ENCODE data around the gene CHRNA3. TPM values are rescaled to one million over a fixed set of nuclear protein-coding genes. Genes with fewer than 3 reads are reported as not detected.

CHRNA3 gene
- total RNA-seq, 3 donors from 2014 or later, result 0.48 to 0.59 TPM; not detected in 1

- no peak for DNase-seq (ENCODE audit: low spot score in 2 of 2)
- H3K27me3 ChIP-seq, result peaks cover 0 to 1% of the 10 kb centered on the region in 2 donors
- no peaks in the 10 kb centered on the region for H3K4me1 ChIP-seq
- no peak for TF ChIP-seq POLR2AphosphoS5 (IDR thresholded peaks at IDR 0.05)
- TF ChIP-seq POLR2A (IDR thresholded peaks at IDR 0.05), result no peak
- TF ChIP-seq CTCF (IDR thresholded peaks at IDR 0.05), result no peak
- no peaks in the 10 kb centered on the region for H3K9me3 ChIP-seq
- intact Hi-C loops (cut with DNase I; ENCODE audit: low total_unique reads), result loop anchor here (10.0 kb wide), 1 partner anchor 77 kb away; no protein-coding TSS in a partner anchor
- H3K4me3 ChIP-seq, result no peak overlapping the region
- no peak overlapping the region for H3K27ac ChIP-seq
- no peaks in the 10 kb centered on the region for H3K36me3 ChIP-seq
Measured at GRCh38 chr15:78627348-78627747, 6.6 kb upstream of the CHRNA3 start.

DNA sequence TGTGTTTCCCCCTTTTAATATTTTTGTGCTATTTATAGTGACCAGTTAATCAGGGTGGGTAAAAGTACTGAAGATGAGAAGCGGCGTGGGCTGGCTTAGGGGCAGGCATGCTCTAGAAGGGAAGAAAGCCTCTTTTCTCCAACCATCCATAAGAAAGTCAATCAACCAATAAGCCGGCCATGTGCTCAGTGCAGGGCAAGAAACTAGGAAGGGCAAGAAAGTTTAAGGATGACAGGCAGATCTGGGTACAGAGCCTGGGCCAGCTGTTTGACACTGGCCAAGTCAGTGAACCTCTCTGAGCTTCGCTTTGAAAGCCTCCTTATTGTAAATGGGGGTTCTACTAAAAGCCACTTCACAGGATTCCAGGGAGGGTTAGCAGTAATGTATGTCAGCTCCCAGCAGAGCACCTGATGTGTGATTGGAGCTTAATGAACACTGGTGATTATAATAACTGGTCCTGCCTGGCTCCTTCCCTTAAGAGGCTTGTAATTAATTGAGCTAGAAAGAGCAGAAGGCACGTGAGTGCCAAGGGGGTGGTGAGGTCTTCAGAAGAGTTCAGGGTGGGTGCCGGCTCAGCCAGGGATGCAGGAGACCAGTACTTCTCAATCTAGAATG is 5.7 kb upstream of the CHRNA3 start:
- TF ChIP-seq POLR2AphosphoS5 (IDR thresholded peaks at IDR 0.05), result no peak
- TF ChIP-seq CTCF (IDR thresholded peaks at IDR 0.05), result no peak
- TF ChIP-seq POLR2A (IDR thresholded peaks at IDR 0.05), result no peak
- Histone ChIP-seq H3K27ac (no peak overlapping the region), H3K4me1 (no peaks in the 10 kb centered on the region), H3K9me3 (no peaks in the 10 kb centered on the region), H3K4me3 (no peak overlapping the region), H3K27me3 (peaks cover 0 to 10% of the 10 kb centered on the region in 2 donors), H3K36me3 (no peaks in the 10 kb centered on the region)
- peak in 1 of 2 donors; percentile 9 for DNase-seq (ENCODE audit: low spot score in 2 of 2)
- intact Hi-C loops (cut with DNase I; ENCODE audit: low total_unique reads), result loop anchor here (10.0 kb wide), 1 partner anchor 78 kb away; no protein-coding TSS in a partner anchor

DNA sequence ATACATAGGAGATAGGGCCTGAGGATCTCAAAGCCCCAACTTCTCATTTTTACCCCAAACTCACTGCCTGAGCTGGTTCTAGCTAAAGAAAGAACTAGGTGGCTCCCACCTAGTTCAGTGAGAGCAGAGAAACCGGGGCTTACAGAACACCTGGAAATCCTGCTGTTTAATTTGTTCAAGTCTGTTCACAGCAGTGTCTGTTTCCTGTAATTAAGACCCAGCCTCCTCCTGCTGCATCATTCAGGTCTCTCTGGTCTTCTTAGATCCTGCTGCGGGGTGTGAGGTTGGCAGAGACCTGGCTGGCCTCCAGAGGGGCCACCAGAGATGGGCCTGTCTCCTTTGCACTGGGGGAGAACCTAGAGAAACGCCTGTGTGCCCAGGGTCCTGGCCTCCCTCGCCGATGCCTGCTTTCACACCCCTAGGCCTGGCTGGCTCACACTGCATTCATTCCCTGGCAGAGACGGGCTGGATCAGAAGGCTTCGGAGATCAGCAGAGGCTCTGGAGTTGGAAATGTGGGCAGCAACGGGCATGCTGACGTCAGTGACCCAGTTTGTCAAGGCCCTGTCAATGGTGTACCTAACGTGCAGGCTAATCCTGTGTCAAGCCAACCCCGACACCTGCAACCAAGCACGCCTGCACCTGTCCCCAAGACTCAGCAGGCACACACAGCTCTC is 4.9 kb upstream of the CHRNA3 start:
- peak in 1 of 2 donors; percentile 14 for DNase-seq (ENCODE audit: low spot score in 2 of 2)
- Histone ChIP-seq H3K27me3 (peaks cover 2 to 16% of the 10 kb centered on the region in 2 donors), H3K27ac (no peak overlapping the region), H3K4me3 (no peak overlapping the region), H3K9me3 (no peaks in the 10 kb centered on the region), H3K36me3 (no peaks in the 10 kb centered on the region), H3K4me1 (no peaks in the 10 kb centered on the region)
- intact Hi-C loops (cut with DNase I; ENCODE audit: low total_unique reads), result loop anchor here (10.0 kb wide), 1 partner anchor 79 kb away; no protein-coding TSS in a partner anchor
- TF ChIP-seq CTCF (IDR thresholded peaks at IDR 0.05) (no peak), POLR2AphosphoS5 (IDR thresholded peaks at IDR 0.05) (no peak), POLR2A (IDR thresholded peaks at IDR 0.05) (no peak)

DNA sequence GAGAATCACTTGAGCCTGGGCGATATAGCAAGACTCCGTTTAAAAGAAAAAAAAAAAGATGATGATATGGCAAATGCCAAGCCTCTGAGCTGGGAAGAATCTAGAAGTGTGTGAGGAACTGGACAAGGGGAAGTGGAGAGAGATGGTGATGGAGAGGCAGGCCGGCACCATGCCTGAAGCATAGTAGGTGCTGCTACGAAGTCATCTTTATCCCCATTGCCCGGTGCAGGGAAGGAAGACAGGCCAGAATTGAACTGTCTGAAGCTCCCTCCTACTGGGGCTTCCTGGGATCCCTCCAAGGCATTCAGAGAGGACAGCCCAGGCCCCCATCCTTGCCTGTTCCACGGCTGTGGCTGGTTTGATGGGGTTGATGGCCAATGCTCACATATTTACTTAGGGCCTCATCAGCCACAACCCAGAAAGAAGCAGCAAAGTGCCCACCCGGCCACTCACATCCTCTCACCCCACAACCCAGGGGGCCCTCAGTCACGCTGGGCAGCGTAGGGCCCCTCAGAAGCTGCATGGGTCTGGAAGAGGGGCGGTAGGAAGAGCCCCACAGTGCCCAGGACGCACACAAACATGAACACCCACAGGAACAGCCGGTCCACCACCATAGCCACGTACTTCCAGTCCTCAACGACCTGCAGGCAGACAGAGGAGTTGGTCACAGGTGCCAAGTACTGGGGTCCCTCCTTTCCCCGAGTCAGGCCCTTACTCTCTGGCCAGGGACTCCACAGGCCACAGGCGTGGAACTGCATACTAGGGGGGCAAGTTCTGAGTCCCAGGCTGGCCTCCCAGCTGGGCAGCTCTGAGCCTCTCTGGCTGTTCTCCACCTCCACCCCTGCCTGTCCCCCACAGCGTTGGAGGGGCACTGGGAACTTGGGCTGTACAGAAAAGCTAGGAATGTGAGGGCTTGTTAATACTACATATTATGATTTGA is 4.1 kb upstream of the CHRNA3 start:
- no peaks in the 10 kb centered on the region for H3K36me3 ChIP-seq
- H3K4me1 ChIP-seq, result peaks cover 0 to 3% of the 10 kb centered on the region in 2 donors
- peak in 1 of 2 donors; percentile 30 for DNase-seq (ENCODE audit: low spot score in 2 of 2)
- H3K27ac ChIP-seq, result no peak overlapping the region
- intact Hi-C loops (cut with DNase I; ENCODE audit: low total_unique reads), result loop anchor here (10.0 kb wide), 1 partner anchor 80 kb away; no protein-coding TSS in a partner anchor
- peaks cover 4 to 25% of the 10 kb centered on the region in 2 donors for H3K27me3 ChIP-seq
- no peak overlapping the region for H3K4me3 ChIP-seq
- H3K9me3 ChIP-seq, result no peaks in the 10 kb centered on the region
- no peak for TF ChIP-seq CTCF (IDR thresholded peaks at IDR 0.05)
